K562 (cell line): ENCODE results near the gene ADD1. TPM values are rescaled to one million over a fixed set of nuclear protein-coding genes. Genes with fewer than 3 reads are reported as not detected.
A peak's percentile ranks its signal among the peaks of the same experiment; 100 is the strongest.

Experiments
- BRD4 ChIP-seq: fragments of 200-600 bp; sonication (generic); IDR thresholded peaks from 2 replicates; pipeline ENCODE4 v1.6.1; 2017; ENCODE audit warnings: inconsistent platforms
- BRF1 ChIP-seq: IDR thresholded peaks from 3 replicates; pipeline ENCODE4 v1.6.1; 2011; ENCODE audit warnings: borderline replicate concordance, mild to moderate bottlenecking; ENCODE audit not compliant: insufficient read length; ENCODE audit errors: extremely low read depth
- CBFA2T3 ChIP-seq: fragments of 450-650 bp; IDR thresholded peaks from 2 replicates; pipeline ENCODE4 v1.6.1; 2017
- DPF2 ChIP-seq: fragments of 450-650 bp; IDR thresholded peaks from 2 replicates; pipeline ENCODE4 v1.6.1; 2016
- ESRRB ChIP-seq: fragments of 250-450 bp; sonication (Bioruptor Pico); IDR thresholded peaks from 2 replicates; pipeline ENCODE4 v1.5.0; 2020; ENCODE audit warnings: mild to moderate bottlenecking, moderate library complexity, borderline replicate concordance
- ETV5 ChIP-seq: sonication (generic); formaldehyde crosslinking; IDR thresholded peaks from 2 replicates; pipeline ENCODE4 v1.4.0; 2020; ENCODE audit warnings: low read depth, mild to moderate bottlenecking, missing genetic modification reagents
- EZH2 ChIP-seq: IDR thresholded peaks from 2 replicates; pipeline ENCODE4 v1.6.1; 2012; ENCODE audit warnings: low read depth, mild to moderate bottlenecking, inconsistent platforms, low read length, borderline replicate concordance
- FOXJ3 ChIP-seq: sonication (generic); formaldehyde crosslinking; IDR thresholded peaks from 2 replicates; pipeline ENCODE4 v1.4.0; 2020; ENCODE audit warnings: mild to moderate bottlenecking, missing genetic modification reagents
- KLF13 ChIP-seq: fragments of 450-650 bp; IDR thresholded peaks from 2 replicates; pipeline ENCODE4 v1.6.1; 2016; ENCODE audit warnings: missing genetic modification characterization, low read depth, mild to moderate bottlenecking, missing compliant biosample characterization, moderate library complexity, borderline replicate concordance
- MEIS2 ChIP-seq: fragments of 450-650 bp; IDR thresholded peaks from 2 replicates; pipeline ENCODE4 v1.6.1; 2014; ENCODE audit warnings: mild to moderate bottlenecking; ENCODE audit not compliant: partially characterized antibody
- POLR2AphosphoS2 ChIP-seq: IDR thresholded peaks from 2 replicates; pipeline ENCODE4 v1.6.1; 2012; ENCODE audit warnings: low read length, improper control_type of control experiment
- RBM25 ChIP-seq: fragments of 200-400 bp; formaldehyde crosslinking; IDR thresholded peaks from 2 replicates; pipeline ENCODE4 v1.6.1; 2018; ENCODE audit warnings: low read length, low read depth, moderate library complexity; ENCODE audit not compliant: severe bottlenecking
- SIX5 ChIP-seq, 2 experiments: IDR thresholded peaks; 2 replicates each; pipeline ENCODE4 v1.6.1; 2011; ENCODE audit warnings: low read length in 2 of 2, borderline replicate concordance in 1 of 2, low read depth in 1 of 2, mild to moderate bottlenecking in 1 of 2, moderate library complexity in 1 of 2; ENCODE audit not compliant: insufficient read depth in 1 of 2
- SP1 ChIP-seq: sonication (generic); formaldehyde crosslinking; IDR thresholded peaks from 2 replicates; pipeline ENCODE4 v1.8.1; 2022; ENCODE audit warnings: mild to moderate bottlenecking, missing genetic modification reagents
- TAF9B ChIP-seq: fragments of 450-650 bp; IDR thresholded peaks from 2 replicates; pipeline ENCODE4 v1.6.1; 2018; ENCODE audit warnings: mild to moderate bottlenecking; ENCODE audit not compliant: partially characterized antibody
- TEAD2 ChIP-seq: fragments of 450-650 bp; IDR thresholded peaks from 2 replicates; pipeline ENCODE4 v1.6.1; 2016; ENCODE audit warnings: missing genetic modification characterization, control low read depth, missing compliant biosample characterization
- TFAM ChIP-seq: fragments of 250-450 bp; sonication (Bioruptor Pico); conservative IDR thresholded peaks from 2 replicates; pipeline ENCODE4 v1.5.0; 2021; ENCODE audit warnings: mild to moderate bottlenecking, moderate library complexity
- THRAP3 ChIP-seq: fragments of 450-650 bp; IDR thresholded peaks from 2 replicates; pipeline ENCODE4 v1.6.1; 2016; ENCODE audit warnings: mild to moderate bottlenecking, inconsistent platforms, borderline replicate concordance
- ZBTB8A ChIP-seq: fragments of 450-650 bp; IDR thresholded peaks from 2 replicates; pipeline ENCODE4 v1.6.1; 2018; ENCODE audit warnings: mild to moderate bottlenecking, moderate library complexity; ENCODE audit not compliant: partially characterized antibody
- ZNF347 ChIP-seq: fragments of 450-650 bp; formaldehyde crosslinking; IDR thresholded peaks from 2 replicates; pipeline ENCODE4 v1.4.0; 2020; ENCODE audit warnings: low read depth, mild to moderate bottlenecking, moderate library complexity
- ZNF644 ChIP-seq: fragments of 200-800 bp; sonication (Bioruptor generic); IDR thresholded peaks from 2 replicates; pipeline ENCODE4 v1.6.1; 2016; ENCODE audit warnings: low read depth, missing genetic modification characterization, missing compliant biosample characterization
- polyA plus RNA-seq, 8 experiments: library from polyadenylated mRNA; depleted of rRNA in 4 of 8; stranded (reverse) in 5 of 8; unstranded in 3 of 8; fragments of >200 nt; fragmentation: Nextera tagmentation in 2 of 8; fragmentation: Illumina TruSeq in 1 of 8; extraction: Ambion mirVana in 2 of 8; extraction: Trizol in 1 of 8; gene quantifications; 2 replicates each; pipeline versions ENCODE4 v1.2.1 to v1.2.3, GENCODE V29; 2011 to 2014; ENCODE audit warnings: inconsistent platforms in 1 of 8, missing spikeins in 1 of 8
- total RNA-seq, 7 experiments: library from RNA; depleted of rRNA in 6 of 7; stranded (reverse); fragments of >200 nt in 6 of 7; fragmentation: Illumina TruSeq in 2 of 7; extraction: Trizol in 2 of 7; gene quantifications; 2 replicates each; pipeline versions ENCODE4 v1.2.1 to v1.2.3, GENCODE V29; 2011 to 2021; ENCODE audit warnings: low replicate concordance in 1 of 7
- TF ChIP-seq, protein P1 (sequence below), 3 experiments: IDR thresholded peaks in 2 of 3; conservative IDR thresholded peaks in 1 of 3; 2 replicates each; pipeline ENCODE4 v1.5.1; 2011 to 2012; ENCODE audit warnings: low read length in 3 of 3, mild to moderate bottlenecking in 3 of 3, control low read depth in 2 of 3, improper control_type of control experiment in 1 of 3, inconsistent platforms in 1 of 3, low read depth in 1 of 3, mixed read lengths in 1 of 3, moderate library complexity in 1 of 3; ENCODE audit not compliant: insufficient read depth in 2 of 3
- TF ChIP-seq, protein P2 (sequence below): fragments of 200-800 bp; sonication (Bioruptor generic); IDR thresholded peaks from 2 replicates; pipeline ENCODE4 v1.6.1; 2017; ENCODE audit warnings: missing genetic modification characterization, missing compliant biosample characterization
- TF ChIP-seq, protein P3 (sequence below): sonication (generic); formaldehyde crosslinking; IDR thresholded peaks from 2 replicates; pipeline ENCODE4 v1.8.0; 2023; ENCODE audit warnings: mild to moderate bottlenecking, missing genetic modification reagents

The ADD1 gene
- total and polyA plus RNA-seq, 9 of the 15 experiments (the other 6 are each of a cell fraction or from before 2014, with no cell fraction given) = 17.5 to 153 (median 74.0) TPM

DNA sequence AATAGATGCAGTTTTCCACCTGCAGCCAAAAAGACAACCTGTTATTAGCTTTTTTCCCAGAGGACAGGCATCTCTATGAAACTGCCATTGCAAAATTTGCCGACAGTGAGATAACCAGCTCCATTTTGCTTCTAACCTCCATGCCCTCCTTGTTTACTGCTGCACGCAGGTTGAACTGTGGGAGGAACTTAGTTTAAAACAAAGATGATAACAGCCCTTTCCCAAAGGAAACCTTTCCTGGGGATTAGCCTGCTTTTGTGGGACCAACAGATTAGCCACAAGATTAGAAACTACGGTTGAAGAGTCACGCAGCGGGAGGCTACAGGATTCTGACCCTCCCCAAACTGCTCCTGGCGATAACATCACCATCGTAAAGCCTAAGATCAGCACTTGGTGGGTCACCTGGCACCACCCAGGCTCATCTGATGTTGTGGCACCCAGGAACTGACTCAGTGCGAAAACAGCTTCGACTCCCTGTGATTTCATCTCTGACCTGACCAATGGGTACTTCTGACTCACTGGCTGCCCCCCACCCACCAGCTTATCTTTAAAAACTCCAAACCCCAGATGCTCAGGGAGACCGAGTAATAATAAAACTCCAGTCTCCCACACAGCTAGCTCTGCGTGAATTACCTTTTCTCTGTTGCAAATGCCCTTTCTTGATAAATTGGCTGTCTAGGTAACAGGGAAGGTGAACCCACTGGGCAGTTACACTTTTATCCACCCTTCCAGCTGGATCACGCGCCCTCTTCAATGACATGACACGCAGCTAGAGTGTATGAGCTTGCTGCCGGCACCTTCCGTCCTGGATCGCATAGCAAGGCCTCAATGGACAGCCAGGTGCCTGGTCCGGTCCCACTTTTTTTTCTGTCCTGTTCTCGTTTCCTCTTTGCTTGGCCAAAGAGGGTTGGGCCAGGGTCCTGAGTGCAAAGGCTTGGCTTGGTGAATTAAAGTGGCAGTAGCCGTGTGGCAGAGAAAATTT lies 92.4 kb downstream of the ADD1 start (continued):
- TF ChIP-seq EZH2 = no peak
- TF ChIP-seq POLR2AphosphoS2 = no peak; the same call in 1 of the 2 replicates
- no peak for TF ChIP-seq TEAD2 (tag)
- 0 out of 2 replicates have a peak, but pooled peaks have one; percentile 66 for TF ChIP-seq ZNF644
- no peak for TF ChIP-seq KLF13 (tag)
- no peak for TF ChIP-seq ZNF347
- TF ChIP-seq, protein P1, sequence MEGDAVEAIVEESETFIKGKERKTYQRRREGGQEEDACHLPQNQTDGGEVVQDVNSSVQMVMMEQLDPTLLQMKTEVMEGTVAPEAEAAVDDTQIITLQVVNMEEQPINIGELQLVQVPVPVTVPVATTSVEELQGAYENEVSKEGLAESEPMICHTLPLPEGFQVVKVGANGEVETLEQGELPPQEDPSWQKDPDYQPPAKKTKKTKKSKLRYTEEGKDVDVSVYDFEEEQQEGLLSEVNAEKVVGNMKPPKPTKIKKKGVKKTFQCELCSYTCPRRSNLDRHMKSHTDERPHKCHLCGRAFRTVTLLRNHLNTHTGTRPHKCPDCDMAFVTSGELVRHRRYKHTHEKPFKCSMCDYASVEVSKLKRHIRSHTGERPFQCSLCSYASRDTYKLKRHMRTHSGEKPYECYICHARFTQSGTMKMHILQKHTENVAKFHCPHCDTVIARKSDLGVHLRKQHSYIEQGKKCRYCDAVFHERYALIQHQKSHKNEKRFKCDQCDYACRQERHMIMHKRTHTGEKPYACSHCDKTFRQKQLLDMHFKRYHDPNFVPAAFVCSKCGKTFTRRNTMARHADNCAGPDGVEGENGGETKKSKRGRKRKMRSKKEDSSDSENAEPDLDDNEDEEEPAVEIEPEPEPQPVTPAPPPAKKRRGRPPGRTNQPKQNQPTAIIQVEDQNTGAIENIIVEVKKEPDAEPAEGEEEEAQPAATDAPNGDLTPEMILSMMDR (IDR thresholded peaks at IDR 0.05 in 2 of 3, conservative IDR thresholded peaks at IDR 0.05 in 1 of 3; ENCODE audit: insufficient read depth in 2 of 3, low read depth in 1 of 3, low read length in 3 of 3) = no peak
- no peak for TF ChIP-seq BRD4
- TF ChIP-seq, protein P2, sequence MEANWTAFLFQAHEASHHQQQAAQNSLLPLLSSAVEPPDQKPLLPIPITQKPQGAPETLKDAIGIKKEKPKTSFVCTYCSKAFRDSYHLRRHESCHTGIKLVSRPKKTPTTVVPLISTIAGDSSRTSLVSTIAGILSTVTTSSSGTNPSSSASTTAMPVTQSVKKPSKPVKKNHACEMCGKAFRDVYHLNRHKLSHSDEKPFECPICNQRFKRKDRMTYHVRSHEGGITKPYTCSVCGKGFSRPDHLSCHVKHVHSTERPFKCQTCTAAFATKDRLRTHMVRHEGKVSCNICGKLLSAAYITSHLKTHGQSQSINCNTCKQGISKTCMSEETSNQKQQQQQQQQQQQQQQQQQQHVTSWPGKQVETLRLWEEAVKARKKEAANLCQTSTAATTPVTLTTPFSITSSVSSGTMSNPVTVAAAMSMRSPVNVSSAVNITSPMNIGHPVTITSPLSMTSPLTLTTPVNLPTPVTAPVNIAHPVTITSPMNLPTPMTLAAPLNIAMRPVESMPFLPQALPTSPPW = peak; percentile 14; the same call in 1 of the 2 replicates
- no peak for TF ChIP-seq TFAM (CRISPR knock-in tag)
- TF ChIP-seq THRAP3 = no peak
- TF ChIP-seq MEIS2 = no peak
- TF ChIP-seq DPF2 = peak; percentile 74
- TF ChIP-seq, protein P3, sequence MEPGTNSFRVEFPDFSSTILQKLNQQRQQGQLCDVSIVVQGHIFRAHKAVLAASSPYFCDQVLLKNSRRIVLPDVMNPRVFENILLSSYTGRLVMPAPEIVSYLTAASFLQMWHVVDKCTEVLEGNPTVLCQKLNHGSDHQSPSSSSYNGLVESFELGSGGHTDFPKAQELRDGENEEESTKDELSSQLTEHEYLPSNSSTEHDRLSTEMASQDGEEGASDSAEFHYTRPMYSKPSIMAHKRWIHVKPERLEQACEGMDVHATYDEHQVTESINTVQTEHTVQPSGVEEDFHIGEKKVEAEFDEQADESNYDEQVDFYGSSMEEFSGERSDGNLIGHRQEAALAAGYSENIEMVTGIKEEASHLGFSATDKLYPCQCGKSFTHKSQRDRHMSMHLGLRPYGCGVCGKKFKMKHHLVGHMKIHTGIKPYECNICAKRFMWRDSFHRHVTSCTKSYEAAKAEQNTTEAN (CRISPR knock-in tag) = no peak
- no peak for TF ChIP-seq SIX5 (IDR thresholded peaks at IDR 0.05; ENCODE audit: borderline replicate concordance in 1 of 2, insufficient read depth in 1 of 2, low read depth in 1 of 2, low read length in 2 of 2)
- peak; percentile 71 for TF ChIP-seq CBFA2T3
- no peak for TF ChIP-seq FOXJ3
- peak; percentile 54; the same call in 1 of the 2 replicates for TF ChIP-seq SP1 (CRISPR knock-in tag)
- TF ChIP-seq ESRRB = no peak
- TF ChIP-seq TAF9B = no peak
- no peak for TF ChIP-seq RBM25
- TF ChIP-seq ZBTB8A = no peak
- no peak for TF ChIP-seq BRF1
- no peak for TF ChIP-seq ETV5 (CRISPR knock-in tag)
